Naive B cell (primary cell): Measurements from ENCODE around the gene ADH4. TPM values are rescaled to one million over a fixed set of nuclear protein-coding genes. Genes with fewer than 3 reads are reported as not detected.

Experiments
- ATAC-seq, 2 donors: fragments of 150-1000 bp; cut with Tn5 transposase; 2 replicates each; pipeline ENCODE4 v1.10.0; 2021; ENCODE audit warnings: low read depth in 2 of 2, mild to moderate bottlenecking in 2 of 2, moderate library complexity in 2 of 2
- DNase-seq: peaks from one replicate; pipeline ENCODE4 v3.0.0; 2022
- H3K27ac Mint-ChIP-seq, 6 donors: one replicate each; pipeline ENCODE4 v1.8.0; 2020 to 2022; ENCODE audit warnings: mild to moderate bottlenecking in 6 of 6, mixed read lengths in 6 of 6, moderate library complexity in 5 of 6, inconsistent platforms in 2 of 6
- H3K27me3 Mint-ChIP-seq, 3 donors: one replicate each; pipeline ENCODE4 v1.8.0; 2021 to 2022; ENCODE audit warnings: mixed read lengths in 3 of 3, mild to moderate bottlenecking in 1 of 3
- H3K36me3 Mint-ChIP-seq, 2 donors: one replicate each; pipeline ENCODE4 v1.8.0; 2020 to 2022; ENCODE audit warnings: mixed read lengths in 2 of 2, inconsistent platforms in 1 of 2, mild to moderate bottlenecking in 1 of 2
- H3K4me1 Mint-ChIP-seq, 3 donors: one replicate each; pipeline ENCODE4 v1.8.0; 2020 to 2022; ENCODE audit warnings: mixed read lengths in 3 of 3, inconsistent platforms in 1 of 3, mild to moderate bottlenecking in 1 of 3, moderate library complexity in 1 of 3
- H3K4me3 Mint-ChIP-seq, 8 donors: one replicate each; pipeline ENCODE4 v1.8.0; 2020 to 2022; ENCODE audit warnings: mild to moderate bottlenecking in 8 of 8, mixed read lengths in 8 of 8, moderate library complexity in 8 of 8, inconsistent platforms in 2 of 8
- H3K9me3 Mint-ChIP-seq, 7 donors: one replicate each; pipeline ENCODE4 v1.8.0; 2020 to 2022; ENCODE audit warnings: mixed read lengths in 7 of 7, mild to moderate bottlenecking in 5 of 7, inconsistent platforms in 2 of 7, moderate library complexity in 1 of 7
- polyA plus RNA-seq, 6 donors: library from polyadenylated mRNA; unstranded; fragments of 300-500 nt; fragmentation: Illumina TruSeq; gene quantifications; one replicate each; pipeline ENCODE4 v1.2.3, GENCODE V29; 2021; ENCODE audit warnings: low read depth in 6 of 6

The ADH4 gene
- polyA plus RNA-seq, 6 donors from 2014 or later: not detected

DNA sequence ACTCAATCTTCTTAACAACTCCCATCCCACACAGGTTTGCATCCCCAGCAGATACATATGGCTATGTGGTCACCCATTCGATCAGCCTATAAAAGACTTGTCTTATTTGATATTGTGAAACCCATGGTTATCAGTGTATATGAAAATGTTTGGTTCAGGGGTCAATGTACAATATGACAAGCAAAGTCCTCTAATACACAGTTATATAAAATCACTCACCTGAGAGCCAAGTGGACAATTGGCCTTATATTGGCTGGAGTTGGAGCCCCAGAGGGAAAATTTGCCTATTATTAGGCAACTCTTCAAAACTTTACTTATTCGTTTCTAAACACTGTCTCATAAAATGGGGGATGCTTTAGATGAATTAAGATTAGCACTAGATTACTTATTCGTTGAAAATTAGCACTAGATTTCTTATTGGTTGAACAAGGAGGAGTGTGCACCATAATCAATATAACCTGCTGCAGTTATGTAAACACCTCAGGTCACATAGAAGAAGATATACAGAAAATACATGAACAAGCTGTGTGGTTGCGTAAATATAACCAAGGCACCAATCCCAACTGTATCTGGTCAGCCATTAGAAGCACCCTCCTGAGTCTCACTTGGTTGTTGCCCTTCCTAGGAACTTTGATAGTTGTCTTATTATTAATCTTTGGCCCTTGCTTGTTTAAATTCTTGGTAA is 10.7 kb upstream of the ADH4 start:
- peaks cover 6 to 26% (median 10%) of the 10 kb centered on the region in 7 donors for H3K9me3 Mint-ChIP-seq
- DNase-seq: no peak

DNA sequence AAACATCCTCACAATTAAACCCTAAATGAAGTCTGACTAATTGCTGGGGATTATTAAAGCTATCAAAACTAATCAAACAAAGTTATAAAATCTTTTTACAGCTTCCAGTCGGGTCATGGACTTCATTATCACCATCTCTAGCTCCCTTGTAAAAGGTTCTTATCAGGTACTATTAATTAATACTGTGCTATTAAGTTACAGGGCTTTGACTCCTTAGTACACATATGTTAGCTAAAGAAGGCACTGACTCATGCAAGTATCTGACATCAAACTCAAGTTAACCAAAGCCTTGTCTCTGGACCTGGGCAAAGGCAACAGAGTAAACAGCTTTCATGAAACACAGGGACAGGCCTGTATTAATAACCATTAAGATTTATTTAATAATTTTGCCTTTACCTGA is 7.9 kb upstream of the ADH4 start:
- peaks cover 0 to 7% (median 0%) of the 10 kb centered on the region in 3 donors for H3K27me3 Mint-ChIP-seq
- ATAC-seq (no peak), DNase-seq (no peak)
- no peaks in the 10 kb centered on the region for H3K4me1 Mint-ChIP-seq
- H3K36me3 Mint-ChIP-seq: peaks cover 5 to 15% of the 10 kb centered on the region in 2 donors
- peaks cover 6 to 26% (median 10%) of the 10 kb centered on the region in 7 donors for H3K9me3 Mint-ChIP-seq
- no peak overlapping the region for H3K4me3 Mint-ChIP-seq
- H3K27ac Mint-ChIP-seq: no peak overlapping the region

More for the DNA sequence above, 10.7 kb upstream of the ADH4 start:
- H3K36me3 Mint-ChIP-seq: peaks cover 5 to 15% of the 10 kb centered on the region in 2 donors
- no peak overlapping the region for H3K27ac Mint-ChIP-seq
- no peak overlapping the region for H3K4me3 Mint-ChIP-seq
- no peak for ATAC-seq
- peaks cover 0 to 7% (median 0%) of the 10 kb centered on the region in 3 donors for H3K27me3 Mint-ChIP-seq
- no peaks in the 10 kb centered on the region for H3K4me1 Mint-ChIP-seq

DNA sequence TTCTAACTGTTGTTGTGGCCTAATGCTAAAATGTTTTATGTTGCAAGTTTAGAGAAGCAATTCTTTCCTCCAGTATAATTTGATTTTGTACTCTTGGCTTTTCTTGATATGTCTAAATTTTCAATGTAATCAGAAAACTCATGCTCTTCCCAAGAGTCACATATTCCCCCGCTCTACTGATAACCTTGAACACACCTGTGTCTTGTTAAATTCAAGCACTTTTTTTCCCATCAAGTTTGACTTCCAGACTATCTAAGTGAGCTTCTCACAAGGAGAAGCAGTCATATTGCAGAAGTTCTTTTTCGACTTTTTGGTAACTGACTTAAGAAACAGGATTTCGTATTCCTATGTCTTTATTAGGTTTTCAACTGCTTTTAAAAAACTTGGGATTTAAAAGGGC is 7.4 kb upstream of the ADH4 start:
- Mint-ChIP-seq H3K36me3 (peaks cover 5 to 15% of the 10 kb centered on the region in 2 donors), H3K27ac (peak overlapping the region in 1 of 6 donors; percentile 49), H3K4me1 (no peaks in the 10 kb centered on the region), H3K27me3 (peaks cover 0 to 7% (median 0%) of the 10 kb centered on the region in 3 donors), H3K9me3 (peaks cover 6 to 26% (median 10%) of the 10 kb centered on the region in 7 donors), H3K4me3 (no peak overlapping the region)
- DNase-seq: no peak
- ATAC-seq: no peak

DNA sequence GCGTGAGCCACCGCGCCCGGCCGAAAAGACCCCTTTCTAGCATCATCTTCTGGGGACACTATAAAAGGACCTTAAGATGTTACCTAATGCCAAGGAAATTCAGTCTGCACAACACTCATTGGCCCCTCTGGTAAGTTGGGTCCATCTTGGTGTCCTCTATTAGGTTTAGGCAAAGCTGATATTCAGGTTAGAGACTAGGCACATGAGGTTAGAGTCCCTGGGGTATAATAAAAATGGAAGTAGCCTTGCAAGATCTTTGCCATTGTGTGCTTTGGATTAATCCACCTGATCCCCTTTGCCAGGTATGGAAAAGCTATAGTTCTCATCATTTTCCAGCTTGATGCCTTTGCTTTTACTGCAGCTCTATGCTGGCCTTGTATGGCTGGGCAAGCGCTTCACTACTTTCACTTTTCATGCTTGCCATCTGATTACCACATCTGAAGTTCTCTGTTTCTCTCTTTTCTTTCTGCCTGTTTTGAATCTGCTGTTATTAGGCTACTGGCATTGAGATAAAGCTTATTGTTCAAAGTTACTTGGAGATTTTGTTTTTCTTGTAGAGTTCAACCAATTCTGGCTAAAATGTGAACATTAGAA is 5.4 kb upstream of the ADH4 start:
- no peak for ATAC-seq
- H3K4me1 Mint-ChIP-seq: no peaks in the 10 kb centered on the region
- peaks cover 5 to 15% of the 10 kb centered on the region in 2 donors for H3K36me3 Mint-ChIP-seq
- H3K4me3 Mint-ChIP-seq: no peak overlapping the region
- peaks cover 5 to 26% (median 10%) of the 10 kb centered on the region in 7 donors for H3K9me3 Mint-ChIP-seq
- DNase-seq: no peak
- peaks cover 0 to 6% (median 0%) of the 10 kb centered on the region in 3 donors for H3K27me3 Mint-ChIP-seq
- H3K27ac Mint-ChIP-seq: no peak overlapping the region

DNA sequence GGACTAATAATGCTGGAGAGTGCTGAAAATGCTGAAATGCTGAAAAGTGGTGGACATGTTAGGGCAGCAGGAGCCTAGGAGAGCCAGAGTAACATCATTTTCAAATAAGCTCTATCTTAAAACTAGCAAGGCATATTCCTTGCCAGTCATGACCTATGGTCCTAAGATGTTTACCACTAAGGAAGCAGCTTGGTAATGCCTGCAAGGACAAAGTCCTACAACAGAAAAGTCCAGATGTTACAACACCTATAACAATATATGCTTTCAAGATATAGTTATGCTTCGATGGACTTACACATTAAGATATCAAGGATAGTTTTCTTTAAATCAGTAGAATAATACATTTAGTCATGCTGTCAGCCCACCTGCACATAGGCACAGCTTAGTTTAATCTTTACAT is 4.5 kb upstream of the ADH4 start:
- Mint-ChIP-seq H3K4me3 (no peak overlapping the region), H3K27me3 (peaks cover 0 to 4% (median 0%) of the 10 kb centered on the region in 3 donors), H3K36me3 (peaks cover 5 to 15% of the 10 kb centered on the region in 2 donors), H3K9me3 (peaks cover 5 to 25% (median 10%) of the 10 kb centered on the region in 7 donors), H3K4me1 (no peaks in the 10 kb centered on the region), H3K27ac (no peak overlapping the region)
- no peak for DNase-seq
- ATAC-seq: no peak

DNA sequence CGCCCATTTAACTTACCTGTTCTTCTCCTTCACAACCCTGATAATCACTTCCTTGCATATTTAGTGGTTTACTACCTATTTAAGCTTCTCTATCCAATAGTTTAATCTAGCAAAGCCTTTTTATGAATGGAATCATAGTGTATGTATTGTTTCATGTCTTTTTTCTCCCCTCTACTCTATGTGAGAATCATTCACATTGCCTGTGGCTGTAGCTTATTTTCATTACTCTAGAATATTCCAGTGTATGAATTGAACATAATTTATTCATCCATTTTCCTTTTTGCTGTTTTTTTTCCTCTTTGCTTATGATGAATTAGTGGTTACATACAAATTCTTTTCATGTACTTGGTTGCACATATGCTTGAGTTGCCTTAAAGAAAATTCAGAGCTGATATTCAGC is 490 bp upstream of the ADH4 start:
- H3K9me3 Mint-ChIP-seq: no peaks in the 10 kb centered on the region
- no peaks in the 10 kb centered on the region for H3K4me1 Mint-ChIP-seq
- no peak overlapping the region for H3K27ac Mint-ChIP-seq
- ATAC-seq (no peak), DNase-seq (no peak)
- no peak overlapping the region for H3K4me3 Mint-ChIP-seq
- peaks cover 0 to 4% (median 0%) of the 10 kb centered on the region in 3 donors for H3K27me3 Mint-ChIP-seq
- no peaks in the 10 kb centered on the region for H3K36me3 Mint-ChIP-seq

DNA sequence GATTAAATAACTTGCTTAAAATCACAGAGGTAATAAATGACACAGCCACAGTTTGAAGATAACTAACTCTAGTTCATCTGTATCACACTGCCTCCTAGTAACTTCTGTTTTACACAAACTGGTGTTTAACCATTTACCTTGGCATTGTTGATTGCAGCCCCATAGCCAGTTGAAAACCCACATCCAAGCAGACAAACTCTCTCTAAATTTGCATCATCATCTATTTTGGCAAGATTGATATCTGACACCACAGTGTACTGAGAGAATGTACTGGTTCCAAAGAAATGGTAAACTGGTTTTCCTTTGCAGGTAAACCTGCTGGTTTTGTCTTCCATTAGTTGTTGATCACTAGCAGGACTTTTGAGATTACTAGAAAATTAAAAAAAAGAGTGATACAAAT is 7.8 kb downstream of the ADH4 start:
- no peaks in the 10 kb centered on the region for H3K36me3 Mint-ChIP-seq
- no peaks in the 10 kb centered on the region for H3K9me3 Mint-ChIP-seq
- DNase-seq (no peak), ATAC-seq (no peak)
- H3K4me3 Mint-ChIP-seq: no peak overlapping the region
- H3K4me1 Mint-ChIP-seq: no peaks in the 10 kb centered on the region
- H3K27ac Mint-ChIP-seq: no peak overlapping the region
- H3K27me3 Mint-ChIP-seq: no peaks in the 10 kb centered on the region

DNA sequence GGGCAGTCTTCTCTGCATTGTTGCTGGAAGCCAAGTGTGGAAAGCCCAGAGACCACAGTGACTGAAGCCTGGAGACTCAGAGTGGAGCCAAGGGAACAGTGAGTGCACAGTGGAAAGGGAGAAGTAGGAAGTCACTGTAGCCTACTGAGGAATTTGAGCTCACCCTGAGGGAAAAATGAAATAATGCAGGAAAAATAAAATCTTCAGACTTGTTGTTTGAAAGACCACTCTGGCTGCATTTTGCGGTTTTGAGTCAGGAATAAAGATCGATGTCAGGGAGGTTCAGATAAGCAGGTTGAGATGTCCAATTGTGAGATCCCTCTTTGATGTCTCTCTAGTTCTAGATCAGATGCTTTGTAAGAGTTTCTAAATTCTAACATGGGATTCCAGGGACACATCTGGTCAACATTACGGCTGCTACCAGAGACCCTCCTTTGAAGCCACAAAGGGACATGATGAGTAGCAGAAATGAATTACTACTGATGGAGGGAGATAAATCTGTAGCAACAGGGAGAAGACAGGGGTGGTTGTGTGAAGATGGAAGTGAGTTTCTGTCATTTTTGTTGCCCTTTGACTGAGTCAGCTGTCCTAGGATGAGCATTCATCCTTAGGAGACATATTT is 8.4 kb downstream of the ADH4 start:
- Mint-ChIP-seq H3K27ac (no peak overlapping the region), H3K9me3 (no peaks in the 10 kb centered on the region), H3K27me3 (no peaks in the 10 kb centered on the region), H3K4me3 (no peak overlapping the region), H3K4me1 (no peaks in the 10 kb centered on the region), H3K36me3 (no peaks in the 10 kb centered on the region)
- ATAC-seq: no peak
- no peak for DNase-seq

DNA sequence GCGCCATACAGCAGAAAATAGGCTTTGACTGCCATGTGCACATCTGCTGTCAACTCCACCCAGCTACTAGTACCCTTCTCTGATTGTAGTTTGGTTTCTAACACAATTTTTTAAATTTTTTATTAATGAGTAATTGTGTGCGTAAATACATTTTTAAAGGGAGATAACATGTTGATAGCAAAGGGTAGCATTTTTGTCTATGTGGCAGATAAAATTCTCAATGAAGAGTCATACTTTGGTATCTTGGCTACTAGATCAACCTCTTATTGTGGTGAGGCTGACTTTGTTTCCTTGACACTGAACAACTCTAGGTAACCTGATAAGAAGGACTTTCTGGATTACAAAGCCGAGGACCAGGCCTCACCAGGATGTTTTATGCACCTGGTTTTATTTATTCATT is 9.5 kb downstream of the ADH4 start:
- Mint-ChIP-seq H3K9me3 (no peaks in the 10 kb centered on the region), H3K4me3 (no peak overlapping the region), H3K36me3 (no peaks in the 10 kb centered on the region), H3K27ac (no peak overlapping the region), H3K27me3 (no peaks in the 10 kb centered on the region), H3K4me1 (no peaks in the 10 kb centered on the region)
- ATAC-seq (no peak), DNase-seq (no peak)

DNA sequence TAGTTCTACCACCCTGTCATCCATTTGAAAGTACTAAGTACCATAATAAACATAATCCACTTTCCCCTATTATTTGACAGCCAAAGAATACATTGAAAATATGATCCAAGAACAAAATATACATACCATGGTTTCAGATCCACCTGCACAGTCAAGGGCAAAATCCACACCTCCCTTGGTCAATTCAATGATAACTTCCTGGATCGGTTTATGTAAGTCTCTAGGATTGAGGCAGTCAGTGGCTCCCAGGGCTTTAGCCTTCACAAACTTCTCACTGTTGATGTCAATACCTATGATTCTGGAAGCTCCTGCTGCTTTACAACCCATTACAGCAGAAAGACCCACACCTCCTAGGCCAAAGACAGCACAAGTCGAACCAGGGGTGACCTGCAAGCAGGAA is 12.7 kb downstream of the ADH4 start:
- Mint-ChIP-seq H3K27ac (no peak overlapping the region), H3K27me3 (no peaks in the 10 kb centered on the region), H3K9me3 (peaks cover 0 to 1% (median 0%) of the 10 kb centered on the region in 7 donors), H3K36me3 (no peaks in the 10 kb centered on the region), H3K4me1 (no peaks in the 10 kb centered on the region), H3K4me3 (no peak overlapping the region)
- no peak for ATAC-seq
- DNase-seq: no peak

DNA sequence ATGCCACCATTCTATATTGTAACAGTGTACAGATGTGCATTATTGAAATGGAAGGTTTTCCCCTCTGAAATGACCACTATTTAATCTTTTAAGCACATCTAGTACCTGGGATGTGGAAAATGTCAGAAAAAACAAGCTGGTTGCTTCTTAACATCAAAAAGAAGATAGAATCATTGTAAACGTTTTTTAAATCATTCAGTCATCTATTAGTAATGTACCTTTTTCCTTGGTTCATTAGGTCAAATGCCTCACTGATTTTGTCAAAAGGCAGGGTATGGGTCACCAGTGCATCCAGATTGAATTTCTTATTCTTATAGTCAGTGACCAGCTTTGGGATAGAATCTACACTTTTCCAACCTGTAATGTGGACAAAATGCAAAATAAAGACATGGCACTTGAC is 17.7 kb downstream of the ADH4 start:
- ATAC-seq (no peak), DNase-seq (no peak)
- no peaks in the 10 kb centered on the region for H3K36me3 Mint-ChIP-seq
- no peaks in the 10 kb centered on the region for H3K4me1 Mint-ChIP-seq
- H3K9me3 Mint-ChIP-seq: peaks cover 0 to 3% (median 0%) of the 10 kb centered on the region in 7 donors
- H3K27ac Mint-ChIP-seq: no peak overlapping the region
- no peak overlapping the region for H3K4me3 Mint-ChIP-seq
- H3K27me3 Mint-ChIP-seq: peaks cover 0 to 5% (median 0%) of the 10 kb centered on the region in 3 donors

DNA sequence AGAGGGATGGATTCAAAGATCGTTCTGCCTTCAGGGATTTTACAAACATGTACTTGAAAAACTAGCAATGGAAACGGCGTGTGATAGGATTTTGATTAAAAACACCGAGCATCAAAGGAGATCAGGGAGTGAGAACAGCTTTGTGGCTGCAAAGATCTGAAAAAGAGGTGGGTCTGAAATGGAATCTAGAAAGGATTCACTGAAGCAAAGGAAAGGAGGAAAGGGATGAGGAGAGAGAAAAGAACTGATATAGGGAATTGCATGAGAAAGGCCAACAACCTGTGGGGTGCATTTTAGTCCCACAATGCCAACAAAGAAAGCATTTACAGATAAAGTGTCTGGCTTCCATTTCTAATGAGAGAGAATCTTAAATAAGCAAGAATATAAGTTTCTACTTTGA is 23.1 kb downstream of the ADH4 start:
- Mint-ChIP-seq H3K36me3 (no peaks in the 10 kb centered on the region), H3K27me3 (peaks cover 0 to 5% (median 0%) of the 10 kb centered on the region in 3 donors), H3K4me1 (no peaks in the 10 kb centered on the region), H3K4me3 (no peak overlapping the region), H3K9me3 (peaks cover 0 to 5% (median 0%) of the 10 kb centered on the region in 7 donors), H3K27ac (peak overlapping the region in 1 of 6 donors; percentile 38)
- ATAC-seq (no peak), DNase-seq (no peak)

DNA sequence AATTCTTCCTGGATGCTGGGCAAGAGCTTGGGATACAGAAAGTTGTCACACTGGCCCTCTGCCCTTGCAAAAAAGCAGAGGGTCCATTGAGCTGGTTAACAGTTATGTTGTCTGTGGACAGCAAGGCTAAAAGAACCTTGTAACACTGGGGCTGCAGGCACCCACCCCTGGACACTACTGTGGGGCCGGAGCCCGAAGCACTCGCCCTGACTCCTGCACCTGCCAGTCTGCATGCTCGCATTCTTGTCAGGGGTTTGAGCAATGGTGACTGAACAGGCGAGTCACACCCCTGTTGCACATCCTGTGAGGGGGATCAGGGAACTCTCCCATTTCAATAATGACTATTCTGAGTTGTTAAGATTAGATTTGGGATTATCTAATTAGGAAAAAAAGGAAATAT is 23.6 kb downstream of the ADH4 start:
- Mint-ChIP-seq H3K9me3 (peaks cover 0 to 5% (median 0%) of the 10 kb centered on the region in 7 donors), H3K27ac (no peak overlapping the region), H3K36me3 (no peaks in the 10 kb centered on the region), H3K4me3 (no peak overlapping the region), H3K27me3 (no peaks in the 10 kb centered on the region), H3K4me1 (no peaks in the 10 kb centered on the region)
- ATAC-seq (no peak), DNase-seq (no peak)
